H1 (cell line): ENCODE results near the gene ZSCAN20. TPM values are rescaled to one million over a fixed set of nuclear protein-coding genes. Genes with fewer than 3 reads are reported as not detected.
A peak's percentile ranks its signal among the peaks of the same experiment; 100 is the strongest.

ENCODE experiments used
- CTCF ChIA-PET: fragments of 300-600 bp; sonication (Branson Sonifier 250); formaldehyde crosslinking; loops from one replicate; lab custom pipeline; 2021; ENCODE audit not compliant: partially characterized antibody; lab: Charles Lee
- POLR2A ChIA-PET: fragments of 300-600 bp; sonication (Branson Sonifier 250); formaldehyde crosslinking; loops from one replicate; lab custom pipeline; 2021; ENCODE audit warnings: inconsistent platforms; ENCODE audit not compliant: partially characterized antibody; lab: Charles Lee
- DNase-seq, 2 experiments: peaks; one replicate each; pipeline versions ENCODE4 v3.0.0 to v3.0.0-alpha.2; 2010 to 2022; ENCODE audit warnings: low spot score in 2 of 2, low read depth in 1 of 2, mixed read lengths in 1 of 2
- FAIRE-seq: peaks from 2 replicates; lab custom pipeline; 2011; peaks lifted over from hg19 to GRCh38; lab: Jason Lieb, UNC
- H2AFZ ChIP-seq: 2 replicates; pipeline ENCODE4 v1.8.1; 2012; ENCODE audit warnings: low read length, inconsistent platforms
- H2AK5ac ChIP-seq: 2 replicates; pipeline ENCODE4 v1.6.1; 2013; ENCODE audit warnings: low read depth, low read length
- H2BK120ac ChIP-seq: replicated peaks from 2 replicates; pipeline ENCODE3; 2013; ENCODE audit warnings: low read depth, low read length, inconsistent platforms
- H2BK12ac ChIP-seq: 2 replicates; pipeline ENCODE4 v1.6.1; 2013; ENCODE audit warnings: low read depth, low read length
- H2BK15ac ChIP-seq: 2 replicates; pipeline ENCODE4 v1.6.1; 2013; ENCODE audit warnings: low read length
- H2BK20ac ChIP-seq: 2 replicates; pipeline ENCODE4 v1.6.1; 2013; ENCODE audit warnings: low read length
- H2BK5ac ChIP-seq: 2 replicates; pipeline ENCODE4 v1.6.1; 2013; ENCODE audit warnings: low read depth, low read length
- H3K14ac ChIP-seq: 2 replicates; pipeline ENCODE4 v1.6.1; 2013; ENCODE audit warnings: inconsistent platforms; ENCODE audit not compliant: insufficient read length
- H3K18ac ChIP-seq: 2 replicates; pipeline ENCODE4 v1.6.1; 2013; ENCODE audit warnings: low read length; ENCODE audit errors: extremely low read depth
- H3K23ac ChIP-seq: 2 replicates; pipeline ENCODE4 v1.6.1; 2013; ENCODE audit warnings: inconsistent platforms; ENCODE audit not compliant: insufficient read length
- H3K23me2 ChIP-seq: 2 replicates; pipeline ENCODE4 v1.6.1; 2013; ENCODE audit warnings: low read depth, low read length
- H3K27ac ChIP-seq: 2 replicates; pipeline ENCODE4 v1.6.1; 2011; ENCODE audit warnings: low read depth, low read length, inconsistent platforms
- H3K27me3 ChIP-seq, 4 experiments: replicated peaks in 1 of 4; 1 replicate in 1 of 4; 2 replicates in 3 of 4; pipeline versions ENCODE4 v1.6.1 to v1.8.1; 2011 to 2013; ENCODE audit warnings: low read length in 3 of 4, mild to moderate bottlenecking in 3 of 4, inconsistent platforms in 2 of 4, mixed read lengths in 2 of 4, moderate library complexity in 1 of 4; ENCODE audit not compliant: control insufficient read depth in 3 of 4, insufficient read depth in 3 of 4; ENCODE audit errors: extremely low read depth in 1 of 4
- H3K36me3 ChIP-seq, 4 experiments: 2 replicates each; pipeline versions ENCODE4 v1.6.1 to v1.8.1; 2011 to 2013; ENCODE audit warnings: mild to moderate bottlenecking in 4 of 4, low read length in 3 of 4, moderate library complexity in 2 of 4, control low read depth in 1 of 4, inconsistent platforms in 1 of 4; ENCODE audit not compliant: insufficient read depth in 4 of 4, control insufficient read depth in 2 of 4
- H3K4ac ChIP-seq: replicated peaks from 2 replicates; pipeline ENCODE3; 2013; ENCODE audit warnings: low read length, low read depth, mixed read lengths, inconsistent platforms; ENCODE audit not compliant: insufficient read length
- H3K4me1 ChIP-seq, 4 experiments: replicated peaks in 1 of 4; 1 replicate in 1 of 4; 2 replicates in 3 of 4; pipeline versions ENCODE4 v1.6.1 to v1.8.1; 2011 to 2013; ENCODE audit warnings: low read length in 3 of 4, inconsistent platforms in 2 of 4, mixed read lengths in 1 of 4; ENCODE audit not compliant: insufficient read depth in 4 of 4, control insufficient read depth in 3 of 4
- H3K4me2 ChIP-seq, 2 experiments: 2 replicates each; pipeline versions ENCODE4 v1.6.1 to v1.8.1; 2011 to 2013; ENCODE audit warnings: low read depth in 2 of 2, low read length in 2 of 2, control low read depth in 1 of 2, inconsistent platforms in 1 of 2, mild to moderate bottlenecking in 1 of 2; ENCODE audit not compliant: insufficient read depth in 1 of 2
- H3K4me3 ChIP-seq, 4 experiments: fragments of 200-600, 300-600 bp in 1 of 4; sonication (generic), shearing (Covaris generic), sonication (Bioruptor Twin) in 1 of 4; 2 replicates each; pipeline versions ENCODE4 v1.5.1 to v1.8.1; 2011 to 2016; ENCODE audit warnings: low read length in 4 of 4, low read depth in 3 of 4, control low read depth in 2 of 4, inconsistent platforms in 2 of 4, mild to moderate bottlenecking in 2 of 4, mixed read lengths in 1 of 4, moderate library complexity in 1 of 4; ENCODE audit not compliant: insufficient read depth in 2 of 4; ENCODE audit errors: extremely low read depth in 1 of 4
- H3K56ac ChIP-seq: replicated peaks from 2 replicates; pipeline ENCODE3; 2013; ENCODE audit warnings: low read depth, mild to moderate bottlenecking, mixed read lengths, low read length, inconsistent platforms; ENCODE audit not compliant: insufficient read length
- H3K79me1 ChIP-seq: 2 replicates; pipeline ENCODE4 v1.6.1; 2013; ENCODE audit warnings: low read depth, low read length, control low read depth
- H3K79me2 ChIP-seq, 2 experiments: 2 replicates each; pipeline versions ENCODE4 v1.6.1 to v1.8.1; 2012 to 2013; ENCODE audit warnings: low read length in 2 of 2, mild to moderate bottlenecking in 2 of 2, inconsistent platforms in 1 of 2; ENCODE audit not compliant: insufficient read depth in 2 of 2, control insufficient read depth in 1 of 2
- H3K9ac ChIP-seq, 4 experiments: replicated peaks in 1 of 4; 1 replicate in 1 of 4; 2 replicates in 3 of 4; pipeline versions ENCODE4 v1.6.1 to v1.8.1; 2011 to 2013; ENCODE audit warnings: low read depth in 3 of 4, low read length in 3 of 4, control low read depth in 2 of 4, mild to moderate bottlenecking in 2 of 4, moderate library complexity in 2 of 4, inconsistent platforms in 1 of 4; ENCODE audit errors: extremely low read depth in 1 of 4
- H3K9me3 ChIP-seq, 2 experiments: 2 replicates each; pipeline versions ENCODE4 v1.6.1 to v1.8.1; 2012 to 2013; ENCODE audit warnings: mild to moderate bottlenecking in 2 of 2, moderate library complexity in 2 of 2, control low read depth in 1 of 2, inconsistent platforms in 1 of 2, low read depth in 1 of 2, low read length in 1 of 2, mixed read lengths in 1 of 2; ENCODE audit not compliant: insufficient read depth in 2 of 2
- H4K20me1 ChIP-seq, 2 experiments: replicated peaks in 1 of 2; 2 replicates each; pipeline versions ENCODE3 to v1.8.1; 2011 to 2013; ENCODE audit warnings: inconsistent platforms in 2 of 2, low read length in 2 of 2, mild to moderate bottlenecking in 1 of 2; ENCODE audit not compliant: insufficient read depth in 2 of 2, control insufficient read depth in 1 of 2
- H4K5ac ChIP-seq: 2 replicates; pipeline ENCODE4 v1.6.1; 2013; ENCODE audit warnings: low read length, low read depth, mixed read lengths, inconsistent platforms; ENCODE audit not compliant: insufficient read length
- H4K8ac ChIP-seq: 2 replicates; pipeline ENCODE4 v1.8.0; 2013; ENCODE audit warnings: mild to moderate bottlenecking, moderate library complexity, low read length, inconsistent platforms; ENCODE audit not compliant: insufficient read depth; ENCODE audit errors: extremely low read depth
- H4K91ac ChIP-seq: replicated peaks from 2 replicates; pipeline ENCODE3; 2013; ENCODE audit warnings: low read length, mixed read lengths, inconsistent platforms; ENCODE audit not compliant: insufficient read length
- JUN ChIP-seq: IDR thresholded peaks from 2 replicates; pipeline ENCODE4 v1.6.1; 2011; ENCODE audit warnings: low read depth, mild to moderate bottlenecking, improper control_type of control experiment, low read length
- RAD21 ChIP-seq, 2 experiments: IDR thresholded peaks in 1 of 2; conservative IDR thresholded peaks in 1 of 2; 2 replicates each; pipeline ENCODE4 v1.6.1; 2011; ENCODE audit warnings: low read depth in 2 of 2, low read length in 2 of 2, improper control_type of control experiment in 1 of 2, inconsistent platforms in 1 of 2, mild to moderate bottlenecking in 1 of 2, moderate library complexity in 1 of 2
- TAF1 ChIP-seq: IDR thresholded peaks from 2 replicates; pipeline ENCODE4 v1.6.1; 2011; ENCODE audit warnings: mild to moderate bottlenecking, low read depth, low read length
- WGBS, 2 experiments: shearing (Covaris generic) in 1 of 2; methylation state at CpG; one replicate each; pipeline versions ENCODE4 v1.1.6 to v1.1.7; 2013 to 2015; ENCODE audit warnings: low lambda C conversion rate in 2 of 2, mixed read lengths in 2 of 2, inconsistent platforms in 1 of 2, low coverage in 1 of 2, missing lambda C conversion rate in 1 of 2; ENCODE audit not compliant: insufficient replicate concordance in 2 of 2, insufficient coverage in 1 of 2, insufficient read length in 1 of 2; ENCODE audit errors: extremely low coverage in 1 of 2, missing lambda C conversion rate in 1 of 2; 5-methylcytosine and 5-hydroxymethylcytosine counted together
- polyA plus RNA-seq, 7 experiments: library from polyadenylated mRNA; depleted of rRNA in 3 of 7; stranded (reverse) in 5 of 7; unstranded in 2 of 7; fragments of >200 nt in 5 of 7; fragments of 200-250 nt in 2 of 7; gene quantifications; 1 replicate in 5 of 7; 2 replicates in 1 of 7; 4 replicates in 1 of 7; pipeline versions ENCODE4 v1.2.1 to v1.2.3, GENCODE V29; 2011 to 2013; ENCODE audit warnings: missing spikeins in 2 of 7, mixed read lengths in 2 of 7
- total RNA-seq: library from RNA; stranded (reverse); fragmentation: NEBNext Ultra II Directional; extraction: Animal tissue kit (Norgen Biotek cat#: 25700); gene quantifications from 2 replicates; pipeline ENCODE4 v1.2.1, GENCODE V29; 2021

ZSCAN20 gene
- total and polyA plus RNA-seq, 2 of the 8 experiments (the other 6 are each of a cell fraction or from before 2014, with no cell fraction given) = 0.70 to 3.4 TPM

- Histone ChIP-seq H2AK5ac (no peak overlapping the region), H3K79me1 (no peaks in the 10 kb centered on the region; the same call in 1 of the 2 replicates), H3K36me3 (no peaks in the 10 kb centered on the region), H2BK120ac (no peak overlapping the region), H3K9me3 (no peaks in the 10 kb centered on the region), H3K4me1 (peaks cover 0 to 12% (median 5%) of the 10 kb centered on the region in 4 experiments; a peak in 4 of 7 replicates), H4K5ac (no peak overlapping the region), H2BK15ac (no peak overlapping the region), H3K14ac (no peak overlapping the region), H4K8ac (no peak overlapping the region), H3K79me2 (no peaks in the 10 kb centered on the region), H2BK20ac (no peak overlapping the region), H4K20me1 (no peaks in the 10 kb centered on the region), H3K23ac (no peak overlapping the region), H2BK5ac (no peak overlapping the region), H3K23me2 (no peaks in the 10 kb centered on the region), H2AFZ (no peak overlapping the region), H4K91ac (no peak overlapping the region), H3K4me2 (peak overlapping the region; percentile 27 to 28; a peak in 2 of 4 replicates), H3K9ac (no peak overlapping the region), H3K18ac (no peak overlapping the region), H3K4ac (no peak overlapping the region), H2BK12ac (no peak overlapping the region), H3K27ac (no peak overlapping the region), H3K27me3 (peaks cover 0 to 4% (median 1%) of the 10 kb centered on the region in 4 experiments; a peak in 3 of 7 replicates), H3K56ac (no peak overlapping the region), H3K4me3 (peak overlapping the region in 1 of 4 experiments; percentile 10; a peak in 1 of 8 replicates)
- no peak for DNase-seq
- ChIA-PET POLR2A (no interaction called here), CTCF (no interaction called here)
- TF ChIP-seq JUN (no peak), TAF1 (no peak), RAD21 (IDR thresholded peaks at IDR 0.05 in 1 of 2, conservative IDR thresholded peaks at IDR 0.05 in 1 of 2; ENCODE audit: low read depth in 2 of 2, low read length in 2 of 2) (no peak)
- FAIRE-seq = no peak
- 66% methylated on average over 4 of the region's 4 CpGs; no CpG with 5 or more reads in 1 of the 2 experiments for WGBS, 2 experiments
Measured at GRCh38 chr1:33424205-33424604, 48.2 kb upstream of the ZSCAN20 start.
